SK-N-SH (cell line): ENCODE data around the gene MUC12.

Experiments used
- CHD2 ChIP-seq: fragments of 150-350 bp; IDR thresholded peaks from 2 replicates; pipeline ENCODE4 v1.6.1; 2018; ENCODE audit warnings: low read length; ENCODE audit not compliant: partially characterized antibody
- CTCF ChIP-seq: fragments of 200-600 bp; sonication (generic); IDR thresholded peaks from 2 replicates; pipeline ENCODE4 v1.6.1; 2017; ENCODE audit warnings: antibody characterized with exemption, mild to moderate bottlenecking, moderate library complexity
- EZH2phosphoT487 ChIP-seq: fragments of 200-600 bp; sonication (generic); IDR thresholded peaks from 2 replicates; pipeline ENCODE4 v1.6.1; 2017; ENCODE audit warnings: low read depth, mixed run types, mild to moderate bottlenecking, antibody characterized with exemption, moderate library complexity, borderline replicate concordance
- MAX ChIP-seq: IDR thresholded peaks from 2 replicates; pipeline ENCODE4 v1.4.0; 2012; ENCODE audit warnings: low read depth
- NFIC ChIP-seq: IDR thresholded peaks from 2 replicates; pipeline ENCODE4 v1.4.0; 2012; ENCODE audit warnings: borderline replicate concordance
- POLR2AphosphoS5 ChIP-seq: IDR thresholded peaks from 2 replicates; pipeline ENCODE4 v1.6.1; 2012; ENCODE audit warnings: low read depth, low read length
- RAD21 ChIP-seq: IDR thresholded peaks from 2 replicates; pipeline ENCODE4 v1.6.1; 2012; ENCODE audit warnings: mild to moderate bottlenecking, low read length
- SIN3A ChIP-seq: IDR thresholded peaks from 2 replicates; pipeline ENCODE4 v1.6.1; 2012; ENCODE audit warnings: low read depth, mild to moderate bottlenecking, low read length, moderate library complexity, borderline replicate concordance

- TF ChIP-seq RAD21 (no peak), CHD2 (no peak), SIN3A (no peak), CTCF (no peak), MAX (no peak), POLR2AphosphoS5 (no peak), NFIC (no peak), EZH2phosphoT487 (no peak; the same call in 1 of the 2 replicates)
Measured at GRCh38 chr7:100966542-100967291, 2.6 kb upstream of the MUC12 start.
